SHP77 treated with DMSO at 0.1 percent for 48 hours (cell line): ENCODE measurements around the gene CEP57L1.
"Not testable (repeated sequence)": the region's sequence is repeated elsewhere in the genome, so short reads cannot be mapped to it uniquely, and the experiment has no call there.

Experiments
- DNase-seq: peaks from one replicate; lab custom pipeline; 2025; lab: John Stamatoyannopoulos, UW

CEP57L1 gene

DNA sequence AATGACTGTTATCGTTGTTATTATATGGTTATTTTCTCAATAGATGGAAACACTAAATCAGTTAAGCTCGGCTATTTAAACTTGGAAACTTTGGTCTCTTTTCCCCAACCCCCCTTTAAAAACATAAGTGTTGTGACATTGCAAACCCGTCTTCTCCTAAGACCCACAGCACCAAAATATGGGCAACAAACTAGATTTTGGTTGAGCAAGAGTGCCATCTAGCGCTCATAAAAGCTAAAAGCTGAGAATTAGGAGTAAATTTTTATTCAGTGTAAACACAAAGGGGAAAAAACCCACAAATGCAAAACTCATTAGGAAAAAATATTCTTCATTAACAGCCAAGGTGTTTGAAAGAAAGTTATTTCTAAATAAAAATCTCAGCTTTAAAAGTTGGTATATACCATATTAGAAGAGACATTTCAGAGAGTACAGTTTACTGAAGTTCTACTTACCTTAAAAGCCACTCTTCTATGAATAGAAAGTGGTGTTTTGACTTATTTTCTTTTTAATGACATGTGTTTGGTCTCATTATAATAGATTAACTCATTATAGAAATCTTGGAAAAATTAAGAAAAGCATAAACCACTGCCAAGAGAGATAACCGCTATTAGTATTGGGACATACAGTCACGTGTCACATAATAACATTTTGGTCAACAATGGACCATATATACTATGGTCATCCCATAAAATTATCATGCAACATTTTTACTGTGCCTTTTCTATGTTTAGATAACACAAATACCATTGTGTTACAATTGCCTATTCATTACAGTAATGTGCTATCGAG lies 21.8 kb upstream of the CEP57L1 start:
- peak; percentile 50 for DNase-seq

DNA sequence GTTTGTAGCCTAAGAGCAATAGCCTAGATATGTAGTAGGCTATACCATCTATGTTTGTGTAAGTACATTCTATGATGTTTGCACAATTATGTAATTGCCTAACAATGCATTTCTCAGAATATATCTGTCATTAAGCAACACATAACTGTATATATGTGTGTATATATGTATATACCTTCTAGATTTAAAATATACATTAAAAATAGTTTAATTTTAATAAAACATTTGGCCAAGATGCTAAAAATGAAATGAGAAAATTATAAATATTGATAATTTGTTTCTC lies 21.2 kb upstream of the CEP57L1 start:
- DNase-seq: no peak

DNA sequence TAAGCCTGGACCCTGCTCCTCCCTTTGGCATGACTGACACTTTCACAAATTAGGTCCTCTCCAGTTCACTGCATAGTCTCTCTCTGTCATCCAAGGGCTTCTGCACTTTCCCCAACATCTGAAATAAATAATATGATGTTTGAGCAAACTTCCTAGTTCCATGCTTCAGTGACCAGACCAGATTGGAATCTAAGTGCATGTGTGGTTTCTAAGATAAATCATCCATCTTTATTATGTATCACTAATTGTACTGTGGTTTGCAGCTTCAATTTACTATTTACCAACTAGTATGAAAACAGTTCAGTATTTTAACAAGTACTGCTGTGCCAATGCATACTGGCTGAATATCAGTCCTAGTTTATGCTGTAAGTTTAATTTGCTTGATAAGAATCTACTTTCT lies 19.4 kb upstream of the CEP57L1 start:
- DNase-seq: no peak

DNA sequence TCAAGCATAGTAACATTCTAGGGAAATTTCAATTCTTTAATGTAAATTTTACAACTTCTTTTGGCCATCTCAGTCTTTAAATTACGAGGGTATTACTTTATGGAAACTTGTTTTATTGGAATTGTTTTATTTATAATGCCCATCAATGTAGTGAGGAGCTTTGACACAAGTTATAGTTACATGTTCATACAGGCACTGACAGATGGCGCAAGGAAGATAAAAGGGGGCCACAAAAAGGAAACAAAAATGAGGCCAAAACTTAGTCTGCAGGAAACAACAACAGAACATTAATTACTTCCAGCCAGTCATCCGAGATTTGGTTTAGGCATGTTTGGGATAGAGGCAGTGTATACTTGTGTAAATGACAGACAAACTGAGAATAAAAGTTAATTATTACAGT lies 18.9 kb upstream of the CEP57L1 start:
- DNase-seq: no peak

DNA sequence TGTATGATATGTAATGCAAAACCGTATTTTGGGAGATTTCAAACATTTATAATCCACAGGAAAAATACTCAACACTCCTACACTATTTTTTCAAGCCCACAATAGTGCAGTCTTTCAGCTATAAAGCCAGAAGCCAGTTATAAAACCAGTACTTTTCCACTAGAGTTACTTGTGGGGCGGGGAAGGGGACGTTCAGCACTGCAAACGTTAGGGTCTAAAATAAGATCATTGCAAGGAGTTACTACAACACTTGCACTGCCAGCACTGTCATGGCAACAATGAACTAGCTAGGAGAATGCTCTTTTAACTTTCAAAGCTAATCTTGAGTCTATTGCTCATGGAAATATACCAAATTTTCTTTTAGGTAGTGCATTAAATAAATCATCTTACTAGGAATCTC lies 15.3 kb upstream of the CEP57L1 start:
- DNase-seq: no peak

DNA sequence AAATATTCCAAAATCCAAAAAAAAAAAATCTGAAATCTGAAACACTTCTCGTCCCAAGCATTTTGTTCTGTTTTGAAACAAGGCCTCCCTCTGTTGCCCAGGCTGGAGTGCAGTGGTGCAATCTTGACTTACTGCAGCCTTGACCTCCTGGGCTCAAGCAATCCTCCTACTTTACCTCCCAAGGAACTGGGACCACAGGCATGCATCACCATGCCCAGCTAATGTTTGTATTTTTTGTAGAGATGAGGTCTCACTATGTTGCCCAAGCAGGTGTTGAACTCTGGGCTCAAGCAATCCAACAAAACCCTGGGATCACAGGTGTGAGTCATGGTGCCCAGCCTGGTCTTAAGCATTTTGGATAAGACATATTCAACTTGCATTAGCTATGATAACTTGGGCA lies 14.3 kb upstream of the CEP57L1 start:
- DNase-seq: no peak

DNA sequence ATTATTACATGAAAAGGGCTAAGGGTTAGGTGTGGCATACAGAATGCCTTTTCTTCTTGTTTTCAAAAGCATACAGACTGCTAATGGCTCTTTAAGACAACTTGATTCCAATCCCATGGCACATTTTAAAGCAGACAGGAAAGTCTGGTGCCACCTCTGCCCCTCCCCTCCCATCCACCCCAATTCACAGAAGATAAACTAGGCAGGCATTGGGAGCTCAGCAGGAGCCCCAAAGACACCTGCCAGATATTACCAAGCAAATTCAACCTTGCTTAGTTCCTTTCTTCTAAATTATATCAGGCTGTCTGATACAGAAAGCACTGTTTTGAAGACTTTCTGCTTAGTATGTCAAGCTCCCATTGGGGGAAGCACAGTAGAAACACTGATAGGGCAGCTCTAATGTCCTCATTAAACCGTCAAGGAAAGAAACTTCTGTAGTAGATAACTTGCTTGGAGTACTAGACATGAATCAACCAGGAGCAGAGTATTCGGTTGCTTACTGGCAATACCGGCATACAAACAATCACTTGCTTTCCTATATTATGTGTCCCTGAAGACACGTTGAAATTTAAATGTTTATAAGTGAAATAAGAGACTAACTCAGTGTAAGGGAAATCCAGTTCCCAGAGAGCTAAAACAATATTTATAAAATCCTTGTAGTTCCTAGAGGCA lies 13.7 kb upstream of the CEP57L1 start:
- DNase-seq: no peak

DNA sequence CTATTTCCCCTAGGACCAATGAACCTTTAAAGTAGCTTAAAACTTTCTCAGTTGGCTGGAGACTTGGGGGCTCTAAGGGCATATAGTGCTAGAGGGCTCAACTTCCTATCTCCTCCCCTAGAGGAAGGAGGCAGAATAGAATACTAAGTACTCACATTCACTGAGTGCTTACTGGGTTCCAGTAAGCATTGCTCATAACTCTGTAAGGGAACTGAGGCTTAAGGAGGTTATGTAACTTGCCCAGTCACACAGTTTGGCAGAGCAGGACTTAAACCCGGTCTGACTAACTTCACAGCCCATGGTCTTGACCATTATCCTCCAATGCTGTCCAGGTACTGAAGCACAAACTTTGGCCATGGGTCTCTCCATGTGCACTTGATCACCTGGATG lies 13.1 kb upstream of the CEP57L1 start:
- DNase-seq: no peak

DNA sequence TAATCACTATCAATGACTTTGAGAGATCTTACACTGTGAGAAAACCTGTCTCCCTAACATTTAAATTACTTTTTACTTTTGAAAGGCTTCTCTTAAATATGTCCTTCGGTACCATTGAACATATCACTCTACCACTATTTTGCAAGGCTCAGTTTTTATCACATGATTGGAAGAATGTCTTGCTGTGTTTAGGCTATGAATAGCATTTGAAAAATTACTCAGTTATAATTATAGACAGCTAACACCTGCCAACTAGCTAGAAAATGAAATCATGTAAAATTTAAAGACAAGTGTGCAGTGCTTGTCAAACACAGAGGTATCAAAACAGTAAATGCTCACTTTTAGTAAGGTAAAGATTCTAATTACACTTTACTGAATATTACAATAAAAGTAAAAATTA lies 11.7 kb upstream of the CEP57L1 start:
- no peak for DNase-seq

DNA sequence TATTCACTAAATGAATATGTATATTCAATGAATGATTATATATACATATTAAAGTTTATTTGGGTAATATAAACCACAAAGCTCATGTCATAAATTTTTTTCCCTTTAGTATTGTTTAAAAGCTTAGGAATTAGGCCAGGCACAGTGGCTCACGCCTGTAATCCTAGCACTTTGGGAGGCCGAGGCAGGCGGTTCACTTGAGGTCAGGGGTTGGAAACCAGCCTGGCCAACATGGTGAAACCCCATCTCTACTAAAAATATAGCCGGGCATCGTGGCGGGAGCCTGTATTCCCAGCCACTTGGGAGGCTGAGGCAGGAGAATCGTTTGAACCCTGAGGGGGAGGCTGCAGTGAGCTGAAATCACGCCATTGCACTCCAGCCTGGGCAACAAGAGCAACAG lies 11.2 kb upstream of the CEP57L1 start:
- not testable (repeated sequence) for DNase-seq

DNA sequence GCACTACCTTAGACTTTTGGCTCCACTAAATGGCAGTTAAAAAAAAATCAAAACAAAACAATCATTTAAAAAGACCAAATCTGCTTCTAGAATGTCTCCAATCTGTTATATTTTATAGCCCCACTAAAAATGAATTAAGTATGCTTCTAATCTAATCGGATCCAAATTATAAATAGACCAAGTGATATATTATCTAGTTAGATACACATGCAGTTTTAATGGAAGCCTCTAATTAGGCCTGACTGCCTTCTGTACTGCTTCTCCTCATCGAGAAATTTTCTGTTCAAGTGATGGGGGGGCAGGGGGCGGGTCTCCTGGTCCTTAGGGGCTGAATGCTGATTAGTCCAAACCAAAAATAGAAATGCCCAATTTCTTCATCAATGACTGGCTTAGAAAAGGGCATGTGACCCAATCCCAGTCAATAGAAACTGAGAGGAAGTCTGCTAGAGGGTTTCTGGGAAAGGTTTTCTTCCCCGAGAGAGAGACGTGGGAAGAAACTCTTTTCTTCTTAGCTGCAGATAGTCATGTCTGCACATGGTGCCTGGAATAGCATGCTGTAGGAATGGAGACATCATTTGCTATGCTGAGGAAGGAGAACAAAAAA lies 7.5 kb upstream of the CEP57L1 start:
- no peak for DNase-seq

DNA sequence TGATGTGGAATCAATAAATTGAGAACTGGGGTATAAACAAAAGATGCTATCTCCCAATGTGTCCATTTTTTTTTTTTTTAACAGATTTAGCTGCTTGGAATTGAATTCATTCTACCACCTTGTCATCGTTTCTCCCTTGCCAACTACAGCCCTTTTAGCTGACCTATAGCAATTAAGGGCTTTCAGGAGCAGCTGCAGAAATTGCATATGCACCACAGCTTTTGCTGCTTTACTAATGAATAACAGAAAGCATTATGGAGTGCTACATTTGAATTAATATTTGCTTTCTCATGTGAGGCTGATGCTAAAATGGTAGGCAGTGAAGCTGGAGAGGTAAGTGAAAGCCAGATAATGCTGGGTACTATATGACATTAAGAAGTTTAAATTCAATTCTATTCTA lies 6.3 kb upstream of the CEP57L1 start:
- no peak for DNase-seq

DNA sequence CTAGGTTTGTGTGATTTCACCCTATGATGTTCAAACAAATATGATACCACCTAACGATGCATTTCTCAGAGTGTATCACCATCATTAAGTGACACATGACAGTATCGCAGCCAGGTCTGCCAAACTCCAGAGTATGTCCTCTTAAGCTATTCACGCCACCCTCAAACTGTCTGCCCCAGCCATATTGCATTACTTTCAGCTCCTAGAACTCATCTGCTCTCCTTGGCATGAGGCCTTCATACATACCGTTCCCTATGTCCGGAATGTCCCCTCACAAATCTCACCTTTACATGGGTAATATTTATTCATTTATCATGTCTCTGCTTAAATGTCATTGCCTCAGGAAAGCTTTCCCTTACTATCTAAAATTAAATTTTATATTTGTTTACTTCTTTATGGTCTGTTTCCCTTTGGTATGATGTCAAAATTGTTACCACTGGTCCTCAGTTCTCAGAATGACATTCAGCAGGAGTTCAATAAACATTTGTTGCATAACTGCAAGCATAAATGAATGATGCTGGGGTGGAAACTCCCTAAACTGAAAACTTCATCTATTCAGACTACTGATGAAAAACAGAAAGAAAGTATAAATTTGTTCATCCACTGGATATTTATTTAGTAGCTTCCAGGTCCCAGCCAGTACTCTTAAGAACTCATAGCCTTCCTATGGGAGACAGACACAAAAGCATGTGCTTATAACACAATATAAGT lies 3.8 kb upstream of the CEP57L1 start:
- DNase-seq: no peak

DNA sequence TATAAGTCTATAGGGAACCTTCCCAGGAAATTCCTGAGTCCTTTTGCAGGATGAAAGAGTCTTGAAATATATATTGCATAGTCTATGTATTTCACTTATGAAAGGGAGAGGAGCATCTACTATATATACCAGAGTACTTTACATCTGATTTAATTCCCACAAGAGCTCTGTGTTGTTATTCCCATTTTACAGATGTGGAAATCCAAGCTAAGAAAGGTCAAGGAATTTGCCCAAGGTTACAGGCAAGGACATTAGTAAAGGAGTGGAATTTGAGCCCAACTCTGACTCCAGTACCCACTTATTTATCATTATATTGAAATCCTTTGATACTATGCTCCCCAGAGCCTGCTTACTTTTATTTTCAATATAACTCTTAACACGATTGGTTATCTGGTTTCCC lies 3.2 kb upstream of the CEP57L1 start:
- no peak for DNase-seq

DNA sequence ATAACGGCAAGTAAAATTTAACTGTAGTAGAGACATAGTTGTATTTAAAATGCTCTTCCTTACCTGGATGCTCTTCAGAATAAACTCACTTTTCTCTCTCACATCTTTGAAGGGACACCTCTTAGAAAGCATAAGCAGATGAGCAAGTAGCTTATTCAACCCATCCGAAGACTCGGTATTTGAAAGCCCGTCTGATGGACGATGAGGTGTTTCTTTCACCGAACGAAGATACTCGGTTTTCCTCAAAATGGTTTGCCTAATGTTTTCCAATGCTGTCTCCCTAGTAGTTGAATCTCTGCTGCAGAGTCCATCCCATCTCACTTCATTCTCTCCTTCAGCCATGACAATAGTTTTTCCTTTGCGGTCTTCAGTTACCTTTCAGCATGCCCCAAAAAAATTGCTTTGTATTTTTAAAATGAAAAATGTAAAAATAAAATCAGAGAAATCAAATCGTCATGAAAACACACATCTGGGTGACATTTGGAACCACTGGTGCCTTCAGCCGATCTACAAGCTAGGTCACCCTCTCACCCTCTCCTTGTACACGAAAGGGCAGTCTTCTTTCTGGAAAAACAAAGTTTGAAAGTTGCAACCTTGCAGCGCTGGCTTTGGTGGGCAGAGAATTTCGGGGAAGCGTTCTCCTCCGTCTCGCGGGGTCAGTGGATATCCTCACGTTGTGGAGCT lies 1.4 kb upstream of the CEP57L1 start:
- no peak for DNase-seq

DNA sequence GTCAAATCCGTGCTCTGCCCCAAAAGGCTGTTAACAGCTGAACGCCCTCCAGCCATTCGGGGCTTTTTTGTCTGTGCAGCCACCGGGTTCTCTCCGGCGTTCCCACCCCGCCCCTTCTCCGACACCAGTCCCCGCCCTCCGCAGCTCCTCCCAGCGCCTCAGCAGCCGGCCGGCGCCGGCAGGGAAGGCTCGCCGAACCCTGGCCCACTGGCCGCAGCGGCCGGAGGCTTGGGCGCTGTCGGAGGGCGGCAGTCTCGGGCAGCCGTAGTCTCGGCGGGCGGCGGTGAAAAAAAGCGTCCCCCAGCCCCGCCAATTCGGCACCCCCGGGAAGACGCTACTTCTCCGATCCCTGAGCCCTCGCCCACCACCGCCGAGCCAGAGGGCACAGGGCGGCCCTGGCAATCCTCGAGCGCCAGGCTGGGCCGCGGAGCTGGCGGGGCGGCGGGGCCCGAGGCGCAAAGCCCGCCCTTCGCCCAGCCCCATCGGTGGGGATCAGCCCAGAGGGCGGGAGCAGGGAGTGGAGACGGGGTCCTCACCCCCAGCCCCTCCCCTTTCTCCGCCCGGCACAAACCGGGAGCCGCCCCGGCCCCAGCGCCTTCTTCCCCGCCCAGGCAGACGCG lies 781 bp upstream of the CEP57L1 start, which contains the start of gene SESN1:
Gene SESN1 (minus strand): TSS at position 431 of the 620 bp plus-strand sequence. CDS start 773 bp downstream, outside the sequence.
- DNase-seq: peak; percentile 75

DNA sequence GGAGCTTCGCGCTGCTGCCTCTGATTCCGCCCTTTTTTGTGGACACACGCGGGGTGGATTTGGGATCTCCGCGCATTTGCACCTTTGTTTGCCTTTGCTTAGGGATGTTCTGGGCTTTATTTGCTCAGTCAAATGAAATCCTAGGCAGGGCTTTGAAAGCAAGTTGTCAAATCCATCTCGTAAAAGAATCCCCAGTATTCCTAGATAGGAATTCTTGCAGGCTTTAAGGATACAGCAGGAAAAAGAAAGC lies 453 bp downstream of the CEP57L1 start:
- no peak for DNase-seq

DNA sequence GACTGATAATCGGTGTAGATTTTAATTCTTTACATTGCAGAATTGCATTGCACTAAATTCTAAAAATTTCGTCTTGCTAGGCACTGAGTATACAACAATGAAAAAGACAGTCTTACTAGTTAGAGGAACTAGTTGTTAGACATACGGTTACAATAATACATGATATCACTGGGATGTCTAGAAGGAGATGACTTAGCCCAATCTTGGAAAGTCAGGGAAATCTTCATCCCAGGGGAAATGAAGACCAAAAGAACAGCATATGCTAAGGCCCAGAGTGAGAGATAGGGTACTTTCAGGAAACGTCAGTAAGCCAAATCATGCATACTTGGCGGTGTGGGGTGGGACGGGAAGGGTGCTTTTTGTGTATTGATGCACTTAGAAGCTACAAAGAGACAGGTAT lies 901 bp downstream of the CEP57L1 start:
- no peak for DNase-seq

DNA sequence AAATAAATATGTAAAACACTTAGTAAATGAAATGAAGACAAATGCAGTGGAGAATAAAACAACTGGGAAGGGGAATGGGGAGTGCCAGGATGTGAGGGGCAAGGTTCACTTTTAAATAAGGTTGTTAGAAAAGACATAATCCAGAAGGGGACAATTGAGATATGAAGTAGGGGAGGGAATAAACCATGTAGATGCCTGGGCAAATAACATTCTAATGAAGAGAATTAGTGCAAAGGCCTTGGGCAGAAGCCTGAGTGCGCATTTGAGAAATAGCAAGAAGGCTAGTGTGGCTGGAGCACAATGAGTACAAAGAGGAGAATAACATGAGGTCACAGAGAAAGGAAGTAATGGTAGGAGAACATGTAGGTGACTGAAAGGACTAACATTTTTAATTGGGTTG lies 2.4 kb downstream of the CEP57L1 start:
- DNase-seq: no peak

DNA sequence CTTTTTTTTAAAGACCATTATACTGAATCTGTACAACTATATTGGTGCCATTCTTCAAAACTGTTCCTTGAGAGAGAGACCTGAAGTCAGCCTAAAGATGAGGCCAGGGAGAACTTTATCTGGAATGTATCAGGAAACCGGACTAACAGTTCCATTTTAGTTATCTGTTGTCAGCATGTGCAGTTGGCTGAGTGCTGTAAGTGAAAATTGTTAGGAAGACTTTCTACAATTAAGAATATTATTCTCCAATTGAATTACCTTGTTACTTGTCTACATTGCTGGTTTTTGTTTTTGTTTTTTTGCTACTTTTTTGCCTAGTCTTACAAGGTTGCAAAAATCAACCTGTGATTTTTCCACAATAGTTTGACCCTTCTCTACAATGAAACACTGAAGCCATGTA lies 7.5 kb downstream of the CEP57L1 start:
- no peak for DNase-seq

DNA sequence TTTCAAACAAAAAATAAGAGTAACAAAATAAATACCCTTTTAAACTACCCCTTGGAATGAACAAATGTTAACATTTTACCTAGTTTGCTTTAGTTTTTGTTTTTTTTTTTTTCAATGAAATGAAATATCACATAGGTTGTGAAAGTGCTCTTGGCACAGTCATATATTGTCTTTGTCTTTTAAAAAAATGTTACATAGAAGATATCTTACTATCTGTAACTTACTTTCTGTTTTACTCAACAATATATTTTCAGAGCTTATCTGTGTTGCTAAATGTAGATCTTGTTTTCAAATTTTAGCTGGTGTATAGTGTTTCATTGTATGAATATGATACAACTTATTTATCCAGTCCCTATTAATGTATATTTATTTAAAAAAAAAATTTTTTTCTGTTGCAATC lies 8.6 kb downstream of the CEP57L1 start:
- DNase-seq: no peak

DNA sequence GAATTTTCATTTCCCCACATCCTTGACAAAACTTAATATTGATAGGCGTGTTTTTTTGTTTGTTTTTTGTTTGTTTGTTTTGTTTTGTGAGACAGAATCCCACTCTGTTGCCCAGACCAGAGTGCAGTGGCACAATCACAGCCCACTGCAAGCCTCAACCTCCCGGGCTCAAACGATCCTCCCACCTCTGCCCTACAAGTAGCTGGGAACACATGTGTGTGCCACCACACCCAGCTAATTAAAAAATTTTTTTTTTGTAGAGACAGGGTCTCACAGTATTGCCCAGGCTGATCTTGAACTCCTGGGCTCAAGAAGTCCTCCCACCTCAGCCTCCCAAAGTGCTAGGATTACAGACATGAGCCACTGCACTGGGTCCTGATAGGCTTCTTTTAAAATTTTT lies 9.2 kb downstream of the CEP57L1 start:
- no peak for DNase-seq
